HG03139 (cell line): ENCODE data around the gene ATP9A.
"Not testable (repeated sequence)": the region's sequence is repeated elsewhere in the genome, so short reads cannot be mapped to it uniquely, and the experiment has no call there.

Experiments
- ATAC-seq: cut with Tn5 transposase; IDR thresholded peaks from one replicate; pipeline ENCODE4 v1.9.1; 2021; ENCODE audit not compliant: unreplicated experiment

ATP9A gene

GRCh38 chr20:51581571-51581970 is 186.6 kb downstream of the ATP9A start:
- no peak for ATAC-seq

- no peak for ATAC-seq
These were observed 189.1 kb downstream of the ATP9A start for GRCh38 chr20:51579137-51579536.

GRCh38 chr20:51578145-51578459 is 190.1 kb downstream of the ATP9A start:
- no peak for ATAC-seq

- ATAC-seq, result no peak
These were observed 190.6 kb downstream of the ATP9A start for GRCh38 chr20:51577432-51578144.

GRCh38 chr20:51575486-51575885 is 192.7 kb downstream of the ATP9A start:
- ATAC-seq, result no peak

- no peak for ATAC-seq
These were observed 193.7 kb downstream of the ATP9A start for GRCh38 chr20:51574248-51575033.

- no peak for ATAC-seq
These were observed 194.5 kb downstream of the ATP9A start for GRCh38 chr20:51573576-51574243.

- no peak for ATAC-seq
These were observed 196.8 kb downstream of the ATP9A start for GRCh38 chr20:51571460-51571794.

- no peak for ATAC-seq
These were observed 197.3 kb downstream of the ATP9A start for GRCh38 chr20:51570739-51571459.

GRCh38 chr20:51569815-51570738 is 198.1 kb downstream of the ATP9A start:
- no peak for ATAC-seq

- not testable (repeated sequence) for ATAC-seq
These were observed 199.7 kb downstream of the ATP9A start for GRCh38 chr20:51568533-51568932.

GRCh38 chr20:51567622-51568021 is 200.6 kb downstream of the ATP9A start:
- ATAC-seq, result no peak

GRCh38 chr20:51566594-51566993 is 201.6 kb downstream of the ATP9A start:
- no peak for ATAC-seq

- ATAC-seq, result no peak
These were observed 202.7 kb downstream of the ATP9A start for GRCh38 chr20:51565298-51566144.

GRCh38 chr20:51563486-51564332 is 204.5 kb downstream of the ATP9A start:
- ATAC-seq, result no peak

GRCh38 chr20:51563174-51563485 is 205.1 kb downstream of the ATP9A start:
- no peak for ATAC-seq

- no peak for ATAC-seq
These were observed 205.6 kb downstream of the ATP9A start for GRCh38 chr20:51562332-51563173.

- no peak for ATAC-seq
These were observed 206.2 kb downstream of the ATP9A start for GRCh38 chr20:51562027-51562331.
